Testis (tissue), 3 donors: ENCODE data around the gene DNAJC6. TPM values are rescaled to one million over a fixed set of nuclear protein-coding genes. Genes with fewer than 3 reads are reported as not detected.

Experiments
- DNase-seq: peaks from one replicate; pipeline ENCODE4 v3.0.0-alpha.2; 2019
- H3K27ac ChIP-seq, 2 donors: fragments of 200-600 bp; sonication (generic); one replicate each; pipeline ENCODE4 v1.5.1; 2019
- H3K27me3 ChIP-seq: fragments of 200-600 bp; sonication (generic); one replicate; pipeline ENCODE4 v1.5.1; 2019
- H3K36me3 ChIP-seq: fragments of 200-600 bp; sonication (generic); one replicate; pipeline ENCODE4 v1.5.1; 2017; ENCODE audit warnings: low read depth; ENCODE audit errors: missing control alignments
- H3K4me1 ChIP-seq: fragments of 200-600 bp; sonication (generic); one replicate; pipeline ENCODE4 v1.5.1; 2019
- H3K4me3 ChIP-seq, 2 donors: fragments of 200-600 bp; sonication (generic); one replicate each; pipeline ENCODE4 v1.5.1; 2017 to 2019
- H3K9me3 ChIP-seq: fragments of 200-600 bp; sonication (generic); one replicate; pipeline ENCODE4 v1.5.1; 2017
- CTCF ChIP-seq, 3 experiments: fragments of 450-650 bp in 2 of 3; fragments of 200-600 bp in 1 of 3; sonication (generic) in 1 of 3; IDR thresholded peaks; one replicate each; pipeline ENCODE4 v1.5.1; 2016 to 2019; ENCODE audit warnings: antibody characterized with exemption in 3 of 3, mild to moderate bottlenecking in 2 of 3, moderate library complexity in 1 of 3
- POLR2A ChIP-seq: fragments of 450-650 bp; IDR thresholded peaks from one replicate; pipeline ENCODE4 v1.6.1; 2017; ENCODE audit warnings: antibody characterized with exemption, mild to moderate bottlenecking, moderate library complexity
- WGBS, 2 donors: methylation state at CpG; one replicate each; pipeline ENCODE4 v1.1.5; 2018; 5-methylcytosine and 5-hydroxymethylcytosine counted together
- intact Hi-C: fragments of 100-400 bp; cut with DNase I; formaldehyde crosslinking; loops from one replicate; pipeline ENCODE4 v1.15.1; 2023; ENCODE audit warnings: low total_unique reads
- polyA plus RNA-seq: library from polyadenylated mRNA; stranded (reverse); fragments of 350-450 nt; fragmentation: Illumina TruSeq; extraction: RNeasy Lipid Tissue Mini Kit (QIAGEN cat#74804); gene quantifications from one replicate; pipeline ENCODE4 v1.2.3, GENCODE V29; 2014; ENCODE audit warnings: low read depth, low replicate concordance; ENCODE audit not compliant: insufficient read depth
- total RNA-seq, 2 donors: library from RNA; depleted of rRNA; stranded (reverse); fragments of >200 nt; gene quantifications; one replicate each; pipeline ENCODE4 v1.2.3, GENCODE V29; 2016

Gene DNAJC6
- total and polyA plus RNA-seq, 3 donors from 2014 or later, result 5.1 to 7.3 (median 5.2) TPM

GRCh38 chr1:65339866-65340468 is 30.6 kb downstream of the DNAJC6 start:
- WGBS, 2 donors, result 83 to 84% methylated on average over 3 of the region's 3 CpGs
- intact Hi-C loops, result no loop called here
- Histone ChIP-seq H3K36me3 (no peaks in the 10 kb centered on the region), H3K27me3 (no peaks in the 10 kb centered on the region), H3K4me3 (no peak overlapping the region), H3K4me1 (no peaks in the 10 kb centered on the region), H3K27ac (no peak overlapping the region), H3K9me3 (no peaks in the 10 kb centered on the region)
- no peak for DNase-seq
- TF ChIP-seq POLR2A (no peak), CTCF (IDR thresholded peaks at IDR 0.05) (no peak)

DNA sequence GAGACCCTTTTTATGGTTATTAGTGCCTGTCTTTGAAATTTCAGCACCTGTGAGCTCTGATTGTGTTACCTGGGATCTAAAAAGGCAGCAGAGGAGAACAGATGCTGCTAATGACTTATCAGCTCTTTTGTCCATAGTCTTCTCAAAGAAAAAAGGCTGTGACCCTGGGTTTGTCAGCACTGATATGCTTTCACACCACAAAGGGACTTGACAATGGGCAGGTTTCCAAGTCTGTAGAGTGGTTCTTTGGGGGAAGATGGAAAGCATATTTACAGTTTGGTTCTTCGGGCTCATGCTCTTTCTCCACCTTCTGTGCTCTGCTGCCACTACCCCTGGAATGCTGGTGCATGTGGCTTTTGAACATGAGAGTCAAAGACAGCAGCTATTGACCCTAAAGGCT is 32.0 kb downstream of the DNAJC6 start:
- TF ChIP-seq CTCF (IDR thresholded peaks at IDR 0.05), result no peak
- no peak for TF ChIP-seq POLR2A
- Histone ChIP-seq H3K4me1 (no peaks in the 10 kb centered on the region), H3K9me3 (no peaks in the 10 kb centered on the region), H3K27ac (no peak overlapping the region), H3K4me3 (no peak overlapping the region), H3K27me3 (no peaks in the 10 kb centered on the region), H3K36me3 (no peaks in the 10 kb centered on the region)
- no peak for DNase-seq
- WGBS, 2 donors, result 73 to 78% methylated on average over 1 of the region's 1 CpG
- intact Hi-C loops, result no loop called here

GRCh38 chr1:65343286-65343685 is 33.9 kb downstream of the DNAJC6 start:
- no peak for TF ChIP-seq CTCF (IDR thresholded peaks at IDR 0.05)
- no peak for TF ChIP-seq POLR2A
- Histone ChIP-seq H3K36me3 (no peaks in the 10 kb centered on the region), H3K27ac (no peak overlapping the region), H3K27me3 (no peaks in the 10 kb centered on the region), H3K9me3 (no peaks in the 10 kb centered on the region), H3K4me1 (no peaks in the 10 kb centered on the region), H3K4me3 (no peak overlapping the region)
- no peak for DNase-seq
- WGBS, 2 donors, result 81 to 85% methylated on average over 3 of the region's 3 CpGs
- intact Hi-C loops, result no loop called here

DNA sequence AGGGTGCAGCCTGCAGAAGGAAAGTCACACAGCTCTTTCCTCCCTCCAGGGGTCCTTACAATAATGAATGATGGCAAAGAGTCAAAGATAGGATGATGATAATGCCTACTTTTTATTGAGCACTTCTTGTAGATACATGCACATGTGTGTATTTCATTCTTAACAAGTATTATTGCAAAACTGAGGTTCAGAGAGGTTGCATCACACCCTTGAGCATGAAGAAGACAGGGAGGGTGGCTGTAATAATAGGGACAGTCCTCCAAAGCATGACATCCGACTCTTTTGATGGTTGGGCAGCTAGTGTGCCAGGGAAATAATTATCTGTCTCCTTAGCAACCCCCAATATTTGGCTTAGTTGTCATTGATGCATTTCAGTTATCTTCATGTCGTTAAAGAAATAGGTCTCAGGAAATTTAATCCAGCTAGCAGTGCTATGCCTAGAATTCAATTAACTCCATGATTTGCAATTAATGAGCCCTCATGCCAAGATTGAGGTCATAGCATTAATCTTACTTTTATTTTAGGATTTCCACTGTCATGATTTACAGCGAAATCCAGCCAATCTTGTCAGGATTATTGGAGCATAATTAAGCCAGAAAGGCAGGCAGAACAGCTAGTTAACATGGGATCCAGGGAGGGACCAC is 35.0 kb downstream of the DNAJC6 start:
- no peak overlapping the region for H3K27ac ChIP-seq
- intact Hi-C loops, result no loop called here
- no peak for DNase-seq
- 57 to 66% methylated on average over 3 of the region's 3 CpGs for WGBS, 2 donors
- H3K4me3 ChIP-seq, result no peak overlapping the region
- H3K27me3 ChIP-seq, result no peaks in the 10 kb centered on the region
- no peak for TF ChIP-seq CTCF (IDR thresholded peaks at IDR 0.05)
- no peak for TF ChIP-seq POLR2A
- no peaks in the 10 kb centered on the region for H3K9me3 ChIP-seq
- H3K36me3 ChIP-seq, result no peaks in the 10 kb centered on the region
- H3K4me1 ChIP-seq, result no peaks in the 10 kb centered on the region

GRCh38 chr1:65346190-65346589 is 36.8 kb downstream of the DNAJC6 start:
- intact Hi-C loops, result no loop called here
- no peaks in the 10 kb centered on the region for H3K27me3 ChIP-seq
- no peaks in the 10 kb centered on the region for H3K9me3 ChIP-seq
- no peak for DNase-seq
- no peak overlapping the region for H3K27ac ChIP-seq
- no peak for TF ChIP-seq CTCF (IDR thresholded peaks at IDR 0.05)
- no peak for TF ChIP-seq POLR2A
- H3K36me3 ChIP-seq, result no peaks in the 10 kb centered on the region
- no peak overlapping the region for H3K4me3 ChIP-seq
- H3K4me1 ChIP-seq, result no peaks in the 10 kb centered on the region
- WGBS, 2 donors, result 74 to 84% methylated on average over 2 of the region's 2 CpGs
